Activated T-helper 1 cell treated with anti-CD3 and anti-CD28 coated beads, Interleukin-12 subunit alpha, Interleukin-12 subunit beta, Interleukin-2, Interleukin-4 antibody, amounts not matched to agents 30 ng/mL and 10 ng/mL and 1 ng/mL, durations not matched to agents 14 hours and 24 hours and 36 hours (primary cell): Measurements from ENCODE around the gene HES6. TPM values are rescaled to one million over a fixed set of nuclear protein-coding genes. Genes with fewer than 3 reads are reported as not detected.

Experiments
- DNase-seq: peaks from one replicate; pipeline ENCODE4 v3.0.0; 2021; ENCODE audit warnings: low spot score
- H3K27ac Mint-ChIP-seq: one replicate; pipeline ENCODE4 v1.8.0; 2021; ENCODE audit warnings: mild to moderate bottlenecking, mixed read lengths
- H3K27me3 Mint-ChIP-seq: one replicate; pipeline ENCODE4 v1.8.0; 2022; ENCODE audit warnings: mild to moderate bottlenecking, moderate library complexity, mixed read lengths; ENCODE audit not compliant: insufficient read depth
- H3K36me3 Mint-ChIP-seq: one replicate; pipeline ENCODE4 v1.8.0; 2021; ENCODE audit warnings: low read depth, mixed read lengths
- H3K4me1 Mint-ChIP-seq: one replicate; pipeline ENCODE4 v1.8.0; 2021; ENCODE audit warnings: low read depth, mixed read lengths
- H3K4me3 Mint-ChIP-seq: one replicate; pipeline ENCODE4 v1.8.0; 2021; ENCODE audit warnings: mild to moderate bottlenecking, moderate library complexity, mixed read lengths
- H3K9me3 Mint-ChIP-seq: one replicate; pipeline ENCODE4 v1.8.0; 2021; ENCODE audit warnings: mixed read lengths
- intact Hi-C: fragments of 100-400 bp; cut with micrococcal nuclease; formaldehyde crosslinking; loops from one replicate; pipeline ENCODE4 v1.15.1; 2024
- total RNA-seq: library from RNA; stranded (reverse); gene quantifications from 2 replicates; pipeline ENCODE4 v1.2.3, GENCODE V29; 2022

HES6 gene
- total RNA-seq, 1 donor from 2014 or later: 11.2 TPM

DNA sequence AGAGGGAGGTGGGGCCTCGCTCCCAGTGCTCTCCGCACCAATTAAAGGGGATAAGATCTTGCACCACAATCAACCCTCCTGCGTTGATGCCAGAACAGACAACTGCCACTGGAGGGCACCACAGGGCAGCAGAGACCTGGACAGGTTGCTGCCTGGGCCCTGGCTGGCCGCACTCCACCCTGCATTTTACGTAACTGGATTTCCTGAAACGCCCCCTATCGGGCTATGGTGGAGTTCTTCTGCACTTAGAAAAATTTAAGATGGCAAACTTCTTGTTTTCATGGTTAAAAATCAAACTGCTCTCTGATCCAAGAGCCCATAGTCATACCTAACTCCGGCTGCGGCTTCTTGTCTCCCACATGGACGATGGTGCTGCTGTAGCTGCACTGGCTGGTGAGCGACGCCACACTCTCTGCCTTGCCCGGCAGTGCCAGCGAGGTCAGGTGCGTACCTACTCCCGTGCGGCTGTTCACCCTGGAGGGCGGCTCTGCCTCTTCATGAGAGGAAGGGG lies 16.8 kb upstream of the HES6 start:
- DNase-seq: peak; percentile 49
- Mint-ChIP-seq H3K27ac (no peak overlapping the region), H3K4me1 (no peaks in the 10 kb centered on the region), H3K36me3 (peaks cover 26% of the 10 kb centered on the region), H3K9me3 (no peaks in the 10 kb centered on the region), H3K4me3 (no peak overlapping the region), H3K27me3 (no peaks in the 10 kb centered on the region)
- intact Hi-C loops: no loop called here

DNA sequence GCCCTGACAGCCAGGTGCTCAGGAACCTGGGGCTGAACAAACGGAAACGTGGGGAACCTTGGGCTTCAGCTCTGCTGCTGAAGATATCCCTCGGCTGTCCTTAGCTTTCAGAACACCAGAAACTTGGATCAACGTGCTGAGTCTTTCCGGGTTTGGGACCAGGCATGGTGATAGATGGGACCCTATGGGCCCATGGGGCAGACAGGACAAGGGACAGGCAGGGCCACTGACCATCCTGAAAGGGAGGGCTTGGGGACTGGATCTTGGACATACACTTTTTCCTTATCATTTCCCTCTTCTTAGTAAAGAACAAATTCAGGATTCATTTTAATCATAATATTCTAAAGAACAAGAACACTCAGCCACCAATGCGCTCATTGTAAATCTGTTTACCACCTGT lies 16.3 kb upstream of the HES6 start:
- Mint-ChIP-seq H3K9me3 (no peaks in the 10 kb centered on the region), H3K4me3 (no peak overlapping the region), H3K27me3 (no peaks in the 10 kb centered on the region), H3K4me1 (no peaks in the 10 kb centered on the region), H3K36me3 (peaks cover 26% of the 10 kb centered on the region), H3K27ac (no peak overlapping the region)
- no peak for DNase-seq
- intact Hi-C loops: no loop called here

DNA sequence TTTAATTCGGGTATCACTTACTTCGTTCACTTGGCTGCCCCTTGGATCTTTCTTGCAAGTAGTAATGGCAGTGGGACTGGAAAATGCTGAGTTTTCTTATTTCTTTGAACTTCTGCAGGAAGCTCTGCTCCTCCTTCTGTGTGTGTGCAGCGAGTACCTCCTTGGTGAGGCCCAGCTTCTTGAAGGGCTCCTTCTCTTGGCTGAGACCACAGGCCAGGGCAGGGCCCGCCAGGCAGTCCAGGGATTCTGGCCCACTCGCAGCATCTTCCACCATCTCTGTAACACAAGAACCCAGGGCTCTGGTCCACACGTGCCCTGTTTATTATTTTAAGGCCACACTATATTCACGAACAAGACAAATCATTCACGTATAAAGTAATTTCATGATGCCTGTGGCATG lies 15.8 kb upstream of the HES6 start:
- H3K27ac Mint-ChIP-seq: no peak overlapping the region
- intact Hi-C loops: no loop called here
- no peak overlapping the region for H3K4me3 Mint-ChIP-seq
- no peaks in the 10 kb centered on the region for H3K4me1 Mint-ChIP-seq
- H3K36me3 Mint-ChIP-seq: peaks cover 26% of the 10 kb centered on the region
- no peak for DNase-seq
- H3K27me3 Mint-ChIP-seq: no peaks in the 10 kb centered on the region
- no peaks in the 10 kb centered on the region for H3K9me3 Mint-ChIP-seq

DNA sequence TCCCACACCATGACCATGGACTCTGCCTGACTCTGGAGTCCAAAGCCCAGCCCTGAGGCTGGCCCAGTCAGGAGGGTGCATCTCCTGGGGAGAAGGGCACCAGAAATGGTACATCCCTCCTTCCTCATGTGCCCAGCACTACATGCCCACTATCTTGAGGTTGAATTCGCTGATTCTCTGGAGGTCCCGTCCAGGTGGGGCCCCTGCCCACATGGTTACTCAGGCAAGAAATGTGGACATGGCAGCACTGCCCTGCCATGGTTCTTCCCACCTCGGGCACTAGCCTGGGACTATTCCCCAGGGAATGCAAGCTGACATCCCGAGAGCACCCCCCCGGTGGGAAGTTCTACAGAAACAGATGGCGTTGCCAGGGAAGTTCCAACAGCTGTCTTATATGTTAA lies 15.3 kb upstream of the HES6 start:
- H3K27ac Mint-ChIP-seq: no peak overlapping the region
- H3K4me3 Mint-ChIP-seq: no peak overlapping the region
- peaks cover 23% of the 10 kb centered on the region for H3K36me3 Mint-ChIP-seq
- intact Hi-C loops: no loop called here
- no peaks in the 10 kb centered on the region for H3K4me1 Mint-ChIP-seq
- DNase-seq: no peak
- H3K9me3 Mint-ChIP-seq: no peaks in the 10 kb centered on the region
- no peaks in the 10 kb centered on the region for H3K27me3 Mint-ChIP-seq

DNA sequence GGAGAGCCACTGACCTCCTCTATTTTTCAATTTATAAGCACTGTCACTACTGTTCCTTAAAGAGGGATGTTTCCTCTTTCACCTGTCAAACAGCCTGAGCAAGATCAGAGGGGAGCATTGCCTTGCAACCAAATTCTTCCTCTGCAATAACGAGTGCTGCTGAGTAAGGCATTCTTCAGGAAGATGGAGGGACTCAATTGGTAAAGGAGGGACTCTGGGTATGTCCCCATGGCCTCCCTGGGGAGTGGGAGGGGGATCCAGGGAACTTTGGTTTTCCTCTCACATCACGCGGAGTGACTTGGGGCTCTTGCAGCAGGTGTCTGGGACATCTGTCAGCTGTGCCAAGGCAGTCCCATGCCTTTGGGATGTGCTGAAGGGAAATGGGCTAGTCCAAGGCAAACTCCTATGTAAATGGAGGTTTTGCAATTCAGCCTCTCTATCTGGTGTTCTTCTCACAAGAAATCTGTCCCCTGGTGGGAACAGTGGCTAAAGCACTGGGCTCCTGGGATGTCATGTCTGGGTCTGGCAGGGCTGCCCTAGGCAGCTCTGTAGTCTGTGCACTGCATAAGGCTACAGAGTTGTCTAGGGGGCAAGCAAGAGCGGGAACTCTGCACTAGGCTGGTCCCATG lies 14.4 kb upstream of the HES6 start:
- H3K36me3 Mint-ChIP-seq: peaks cover 21% of the 10 kb centered on the region
- H3K27ac Mint-ChIP-seq: no peak overlapping the region
- no peaks in the 10 kb centered on the region for H3K9me3 Mint-ChIP-seq
- H3K4me1 Mint-ChIP-seq: no peaks in the 10 kb centered on the region
- H3K27me3 Mint-ChIP-seq: no peaks in the 10 kb centered on the region
- no peak overlapping the region for H3K4me3 Mint-ChIP-seq
- no peak for DNase-seq
- intact Hi-C loops: no loop called here

DNA sequence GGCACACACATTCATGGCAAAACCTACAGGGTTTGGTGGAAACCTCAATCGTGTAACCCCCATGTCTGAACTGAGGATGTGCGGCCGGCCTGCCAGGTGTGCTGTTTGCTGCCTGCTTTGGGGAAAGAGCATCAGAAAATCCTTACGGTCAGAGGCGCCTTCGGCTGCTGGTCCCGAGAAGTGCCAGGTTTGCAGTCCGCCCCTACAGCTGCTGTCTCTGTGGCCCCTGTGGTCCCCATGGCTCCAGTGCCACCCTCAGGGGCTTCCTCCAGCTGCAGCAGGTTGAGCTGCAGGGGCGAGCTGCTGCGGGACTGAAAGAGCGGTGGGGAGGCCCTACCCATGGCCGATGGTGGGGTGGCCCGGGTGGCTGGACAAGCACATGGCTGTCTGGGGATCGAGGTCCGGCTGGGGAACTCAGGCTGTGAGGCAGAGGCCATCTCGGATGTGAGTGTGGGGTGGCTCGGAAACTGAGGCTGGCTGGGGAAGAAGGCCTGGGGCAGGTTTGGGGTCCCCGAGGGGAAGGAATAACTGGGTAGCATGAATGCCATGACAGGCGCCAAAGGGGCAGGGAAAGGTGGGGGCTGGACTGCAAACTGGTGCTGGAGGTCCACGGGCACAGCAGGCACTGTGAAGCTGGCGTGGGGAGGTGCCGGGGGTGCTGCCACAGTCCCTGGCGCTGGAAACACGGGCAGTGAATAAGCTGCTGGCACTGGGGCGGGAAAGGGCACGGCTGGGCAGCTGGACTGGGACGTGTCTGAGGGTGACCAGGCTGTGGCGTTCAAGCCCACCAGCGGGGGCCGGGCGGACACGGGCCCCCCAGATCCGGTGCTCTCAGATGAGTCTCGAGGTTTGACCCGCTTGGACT lies 13.2 kb upstream of the HES6 start:
- DNase-seq: no peak
- H3K4me1 Mint-ChIP-seq: no peaks in the 10 kb centered on the region
- no peak overlapping the region for H3K27ac Mint-ChIP-seq
- H3K9me3 Mint-ChIP-seq: no peaks in the 10 kb centered on the region
- H3K36me3 Mint-ChIP-seq: peaks cover 17% of the 10 kb centered on the region
- H3K4me3 Mint-ChIP-seq: no peak overlapping the region
- intact Hi-C loops: no loop called here
- no peaks in the 10 kb centered on the region for H3K27me3 Mint-ChIP-seq

DNA sequence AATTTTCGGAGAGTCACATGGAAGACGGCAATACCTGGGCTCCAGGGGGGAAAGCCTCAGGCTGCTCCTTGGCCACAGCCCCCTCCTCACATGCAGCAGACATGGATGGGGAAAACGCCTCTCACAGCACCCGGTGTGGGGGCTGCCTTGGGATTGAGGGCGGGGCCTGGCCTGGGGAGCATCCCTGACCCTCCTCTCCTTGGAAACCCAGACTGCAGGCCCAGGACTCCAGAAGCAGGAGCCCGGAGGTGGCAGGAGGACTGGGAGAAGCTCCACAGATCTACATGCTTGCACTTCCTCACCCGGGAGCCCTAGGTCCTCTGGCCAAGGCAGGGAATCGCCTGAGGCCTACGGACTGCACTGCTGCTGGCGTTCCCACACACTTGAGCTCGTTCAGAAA lies 12.1 kb upstream of the HES6 start:
- H3K27me3 Mint-ChIP-seq: no peaks in the 10 kb centered on the region
- no peak overlapping the region for H3K27ac Mint-ChIP-seq
- intact Hi-C loops: no loop called here
- no peak for DNase-seq
- no peak overlapping the region for H3K4me3 Mint-ChIP-seq
- H3K36me3 Mint-ChIP-seq: peaks cover 20% of the 10 kb centered on the region
- no peaks in the 10 kb centered on the region for H3K9me3 Mint-ChIP-seq
- no peaks in the 10 kb centered on the region for H3K4me1 Mint-ChIP-seq

DNA sequence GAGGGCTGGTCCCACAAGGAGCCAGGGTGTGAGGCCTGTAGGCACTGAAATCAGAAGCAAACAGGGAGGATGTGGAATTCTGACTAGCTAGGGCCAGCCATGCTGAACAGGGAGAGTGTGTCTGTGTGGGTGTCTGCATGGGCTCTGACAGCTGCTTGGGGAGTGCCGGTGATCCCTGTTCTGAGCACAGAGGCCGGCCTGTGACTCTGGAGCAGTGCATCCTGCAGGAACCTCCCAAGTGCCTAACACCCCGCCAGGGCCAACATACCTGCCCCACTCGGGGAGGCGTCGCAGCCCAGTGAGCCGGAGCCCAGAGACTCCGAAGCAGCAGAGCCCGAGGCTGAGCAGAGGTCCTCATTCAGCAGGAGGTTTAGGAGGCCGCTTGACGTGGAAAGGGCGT lies 11.5 kb upstream of the HES6 start:
- H3K4me1 Mint-ChIP-seq: no peaks in the 10 kb centered on the region
- intact Hi-C loops: no loop called here
- DNase-seq: no peak
- no peaks in the 10 kb centered on the region for H3K9me3 Mint-ChIP-seq
- H3K27me3 Mint-ChIP-seq: no peaks in the 10 kb centered on the region
- H3K36me3 Mint-ChIP-seq: peaks cover 19% of the 10 kb centered on the region
- H3K4me3 Mint-ChIP-seq: no peak overlapping the region
- H3K27ac Mint-ChIP-seq: no peak overlapping the region

DNA sequence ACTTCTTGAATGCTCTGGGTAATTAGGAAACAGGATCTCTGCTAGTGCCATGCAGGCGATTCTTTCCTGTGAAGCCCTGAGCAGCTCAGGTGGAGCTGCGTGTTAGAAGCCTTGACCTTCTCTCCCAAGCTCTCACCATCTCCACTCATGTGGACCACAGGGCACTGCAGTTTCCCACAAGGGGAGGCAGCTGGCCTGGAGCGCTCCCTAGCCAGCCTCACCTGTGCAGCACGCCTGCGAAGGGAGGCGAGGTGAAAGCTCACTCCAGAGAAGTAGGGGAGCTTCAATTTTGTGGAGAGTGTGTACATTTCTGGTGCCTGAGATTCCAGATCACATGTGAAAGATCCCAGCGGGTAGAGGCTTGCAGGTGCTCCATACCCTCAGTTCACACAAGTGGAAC lies 11.1 kb upstream of the HES6 start:
- no peak for DNase-seq
- peaks cover 21% of the 10 kb centered on the region for H3K36me3 Mint-ChIP-seq
- no peaks in the 10 kb centered on the region for H3K4me1 Mint-ChIP-seq
- no peaks in the 10 kb centered on the region for H3K27me3 Mint-ChIP-seq
- H3K27ac Mint-ChIP-seq: no peak overlapping the region
- H3K4me3 Mint-ChIP-seq: no peak overlapping the region
- intact Hi-C loops: no loop called here
- H3K9me3 Mint-ChIP-seq: no peaks in the 10 kb centered on the region

DNA sequence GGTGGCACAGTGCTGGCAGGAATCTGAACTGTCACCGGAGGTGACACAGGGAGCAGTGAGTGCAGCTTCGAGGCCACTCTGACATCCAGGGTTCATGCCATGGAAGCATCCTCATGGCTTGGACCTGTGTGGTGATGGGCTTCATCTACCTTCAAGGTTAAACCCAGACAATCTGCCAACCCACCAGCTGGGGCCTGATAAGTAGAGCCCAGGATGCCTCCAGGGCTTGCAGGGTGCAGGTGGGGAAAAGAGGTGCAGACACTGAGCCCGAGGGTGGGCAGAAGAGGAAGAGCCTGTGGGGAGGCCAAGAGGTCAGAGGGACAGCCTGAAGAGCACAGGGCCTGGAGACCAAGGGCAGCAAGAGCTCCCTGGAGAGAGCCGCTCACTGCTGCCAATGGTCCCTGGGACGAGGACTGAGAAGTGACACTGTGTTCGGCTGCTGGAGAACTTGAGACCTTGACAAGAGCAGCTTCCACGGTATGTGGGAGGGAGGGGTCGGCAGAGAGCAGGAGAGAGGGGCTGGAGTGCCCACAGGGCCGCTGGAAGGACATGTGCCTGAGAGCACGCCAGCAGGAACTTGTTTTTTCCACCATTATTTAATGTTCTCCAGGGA lies 8.1 kb upstream of the HES6 start:
- Mint-ChIP-seq H3K36me3 (peaks cover 20% of the 10 kb centered on the region), H3K4me1 (no peaks in the 10 kb centered on the region), H3K27me3 (no peaks in the 10 kb centered on the region), H3K4me3 (no peak overlapping the region), H3K27ac (no peak overlapping the region), H3K9me3 (no peaks in the 10 kb centered on the region)
- no peak for DNase-seq
- intact Hi-C loops: no loop called here

DNA sequence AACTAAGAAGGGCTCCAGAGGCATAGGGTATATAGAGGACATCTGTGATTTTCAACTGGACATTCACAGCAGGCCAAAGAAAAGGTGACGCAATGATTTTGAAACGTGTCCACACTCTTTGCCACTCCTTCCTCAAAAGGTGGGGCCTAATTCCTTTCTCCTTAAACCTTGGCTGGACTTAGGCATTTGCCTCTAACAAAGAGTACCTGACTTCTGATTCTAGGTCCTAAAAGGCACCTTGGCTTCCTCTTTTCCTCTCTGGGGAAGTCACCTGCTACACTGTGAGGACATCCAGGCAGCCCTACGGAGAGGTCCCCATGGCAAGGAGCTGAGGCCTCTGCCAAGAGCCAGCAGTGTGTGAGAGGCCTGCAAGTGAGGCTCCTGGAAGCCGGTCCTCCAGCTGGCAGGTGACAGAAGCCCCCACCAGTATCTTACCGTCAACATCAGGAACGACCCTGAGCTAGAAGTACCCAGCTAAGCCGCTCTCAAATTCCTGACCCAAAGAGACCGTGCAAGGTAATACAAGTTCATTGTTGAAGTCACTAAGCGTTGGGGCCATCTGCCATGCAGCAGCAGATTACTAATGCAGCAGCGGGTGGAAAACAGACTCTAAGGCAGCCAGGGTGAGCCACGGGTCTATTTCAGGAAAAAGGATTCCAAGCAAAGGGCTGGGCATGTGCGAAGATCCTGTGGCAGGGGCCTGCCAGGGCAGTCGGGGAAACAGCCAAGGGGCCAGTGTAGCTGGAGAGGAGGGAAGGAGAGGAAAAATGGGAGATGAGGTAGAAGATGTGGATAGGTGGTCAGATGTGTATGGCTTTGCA lies 7.4 kb upstream of the HES6 start:
- intact Hi-C loops: no loop called here
- no peaks in the 10 kb centered on the region for H3K27me3 Mint-ChIP-seq
- H3K27ac Mint-ChIP-seq: no peak overlapping the region
- H3K4me1 Mint-ChIP-seq: no peaks in the 10 kb centered on the region
- no peaks in the 10 kb centered on the region for H3K9me3 Mint-ChIP-seq
- H3K36me3 Mint-ChIP-seq: peaks cover 16% of the 10 kb centered on the region
- no peak for DNase-seq
- no peak overlapping the region for H3K4me3 Mint-ChIP-seq

DNA sequence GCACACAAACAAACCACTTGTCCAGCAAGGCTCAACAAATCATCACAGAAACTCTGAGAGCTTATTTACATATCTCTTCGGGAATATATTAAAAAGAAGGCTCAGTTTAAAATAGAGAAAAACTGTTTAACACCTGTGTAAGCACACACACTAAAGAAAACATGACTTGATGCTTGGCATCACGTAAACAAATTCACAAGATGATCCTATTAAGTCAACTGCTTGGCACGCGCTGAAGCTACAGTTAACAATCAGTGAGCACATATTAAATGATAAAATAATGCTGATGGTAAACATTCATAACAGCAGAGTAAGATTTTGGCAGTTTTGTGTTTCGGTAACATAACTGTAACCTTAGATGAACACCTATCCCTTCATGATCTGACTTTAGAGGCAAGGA lies 4.3 kb upstream of the HES6 start:
- Mint-ChIP-seq H3K27ac (no peak overlapping the region), H3K4me1 (no peaks in the 10 kb centered on the region), H3K9me3 (no peaks in the 10 kb centered on the region), H3K36me3 (peaks cover 16% of the 10 kb centered on the region), H3K27me3 (peaks cover 8% of the 10 kb centered on the region), H3K4me3 (no peak overlapping the region)
- intact Hi-C loops: no loop called here
- no peak for DNase-seq
